Transverse colon (tissue), 4 donors: ENCODE data around the gene PI16. TPM values are rescaled to one million over a fixed set of nuclear protein-coding genes. Genes with fewer than 3 reads are reported as not detected.

ENCODE experiments used
- DNase-seq: peaks from one replicate; pipeline ENCODE4 v3.0.0-alpha.2; 2019
- H3K27ac ChIP-seq, 4 donors: fragments of 200-600 bp; sonication (generic); 2 replicates each; pipeline ENCODE4 v1.5.1; 2016 to 2018; ENCODE audit warnings: inconsistent platforms in 4 of 4
- H3K27me3 ChIP-seq: fragments of 200-600 bp; sonication (generic); 2 replicates; pipeline ENCODE4 v1.5.1; 2017; ENCODE audit warnings: inconsistent platforms
- H3K36me3 ChIP-seq, 4 donors: fragments of 200-600 bp; sonication (generic); 2 replicates each; pipeline ENCODE4 v1.5.1; 2017 to 2019; ENCODE audit warnings: inconsistent platforms in 4 of 4
- H3K4me1 ChIP-seq, 4 donors: fragments of 200-600 bp; sonication (generic); 2 replicates each; pipeline ENCODE4 v1.5.1; 2017 to 2020; ENCODE audit warnings: inconsistent platforms in 4 of 4
- H3K4me3 ChIP-seq, 4 donors: fragments of 200-600 bp; sonication (generic); 1 replicate in 1 of 4; 2 replicates in 3 of 4; pipeline versions ENCODE4 v1.5.1 to v1.6.1; 2017 to 2019; ENCODE audit warnings: inconsistent platforms in 4 of 4
- H3K9me3 ChIP-seq, 2 donors: fragments of 200-600 bp; sonication (generic); 2 replicates each; pipeline ENCODE4 v1.5.1; 2017 to 2019; ENCODE audit warnings: inconsistent platforms in 2 of 2
- CTCF ChIP-seq, 5 experiments: fragments of 200-600 bp in 3 of 5; fragments of 450-650 bp in 2 of 5; sonication (generic) in 3 of 5; IDR thresholded peaks; 1 replicate in 2 of 5; 2 replicates in 3 of 5; pipeline ENCODE4 v1.5.1; 2016 to 2017; ENCODE audit warnings: antibody characterized with exemption in 5 of 5, inconsistent platforms in 3 of 5, mild to moderate bottlenecking in 2 of 5, moderate library complexity in 1 of 5
- EP300 ChIP-seq: sonication (generic); formaldehyde crosslinking; IDR thresholded peaks from one replicate; pipeline ENCODE4 v1.6.1; 2017; ENCODE audit warnings: antibody characterized with exemption, low read depth
- POLR2A ChIP-seq: fragments of 450-650 bp; IDR thresholded peaks from one replicate; pipeline ENCODE4 v1.6.1; 2016; ENCODE audit warnings: antibody characterized with exemption, mild to moderate bottlenecking, moderate library complexity
- POLR2AphosphoS5 ChIP-seq, 3 donors: sonication (generic); formaldehyde crosslinking; IDR thresholded peaks; one replicate each; pipeline ENCODE4 v1.6.1; 2016; ENCODE audit warnings: antibody characterized with exemption in 3 of 3
- WGBS, 2 donors: methylation state at CpG; one replicate each; pipeline ENCODE4 v1.1.5; 2018; ENCODE audit warnings: low coverage in 1 of 2; 5-methylcytosine and 5-hydroxymethylcytosine counted together
- in situ Hi-C, 4 donors: fragments of 200-750 bp; cut with MboI; loops; one replicate each; pipeline versions ENCODE4 v1.15.0 to v1.15.1; 2017; ENCODE audit warnings: low sequenced_read_pairs in 3 of 4, low pct_ligation_motif_present in 1 of 4, low pct_unique_long_range_greater_than_20kb in 1 of 4
- intact Hi-C: fragments of 100-400 bp; cut with DNase I; formaldehyde crosslinking; loops from one replicate; pipeline ENCODE4 v1.15.1; 2023; ENCODE audit warnings: low total_unique reads
- total RNA-seq, 4 donors: library from RNA; depleted of rRNA; stranded (reverse); fragments of >200 nt; gene quantifications; one replicate each; pipeline ENCODE4 v1.1.0, GENCODE V29; 2016

The PI16 gene
- total RNA-seq, 4 donors from 2014 or later: 0.60 to 5.6 (median 4.0) TPM; not detected in 1

GRCh38 chr6:36920049-36920448 is 34.5 kb upstream of the PI16 start:
- H3K36me3 ChIP-seq: peaks cover 0 to 25% (median 7%) of the 10 kb centered on the region in 4 donors
- WGBS, 2 donors: 91 to 100% methylated on average over 2 to 4 of the region's 4 CpGs
- in situ Hi-C loops: no loop called here

GRCh38 chr6:36920546-36920945 is 34.0 kb upstream of the PI16 start:
- in situ Hi-C loops: no loop called here
- no peaks in the 10 kb centered on the region for H3K27me3 ChIP-seq
- intact Hi-C loops: no loop called here
- no peak for DNase-seq
- H3K9me3 ChIP-seq: no peaks in the 10 kb centered on the region
- no peak for TF ChIP-seq POLR2A
- TF ChIP-seq CTCF (IDR thresholded peaks at IDR 0.05): no peak
- no peak for TF ChIP-seq POLR2AphosphoS5 (IDR thresholded peaks at IDR 0.05)
- no peak for TF ChIP-seq EP300
- H3K27ac ChIP-seq: peak overlapping the region in 2 of 4 donors; percentile 1 to 49
- H3K4me1 ChIP-seq: peaks cover 0 to 23% (median 0%) of the 10 kb centered on the region in 4 donors
- H3K36me3 ChIP-seq: peaks cover 0 to 23% (median 6%) of the 10 kb centered on the region in 4 donors
- H3K4me3 ChIP-seq: no peak overlapping the region
- 71 to 79% methylated on average over 3 to 5 of the region's 5 CpGs for WGBS, 2 donors

More at GRCh38 chr6:36920049-36920448, 34.5 kb upstream of the PI16 start:
- H3K27me3 ChIP-seq: no peaks in the 10 kb centered on the region
- no peak overlapping the region for H3K4me3 ChIP-seq
- H3K27ac ChIP-seq: peak overlapping the region in 2 of 4 donors; percentile 1 to 49
- TF ChIP-seq CTCF (IDR thresholded peaks at IDR 0.05): no peak
- no peak for TF ChIP-seq EP300
- TF ChIP-seq POLR2A: no peak
- TF ChIP-seq POLR2AphosphoS5 (IDR thresholded peaks at IDR 0.05): no peak
- H3K4me1 ChIP-seq: peaks cover 0 to 23% (median 0%) of the 10 kb centered on the region in 4 donors
- H3K9me3 ChIP-seq: no peaks in the 10 kb centered on the region
- no peak for DNase-seq
- intact Hi-C loops: no loop called here

- no peaks in the 10 kb centered on the region for H3K9me3 ChIP-seq
- H3K4me1 ChIP-seq: peaks cover 6 to 37% (median 13%) of the 10 kb centered on the region in 4 donors
- intact Hi-C loops: no loop called here
- no peak for DNase-seq
- H3K27ac ChIP-seq: no peak overlapping the region
- 87 to 88% methylated on average over 2 to 4 of the region's 4 CpGs for WGBS, 2 donors
- in situ Hi-C loops: no loop called here
- H3K4me3 ChIP-seq: no peak overlapping the region
- no peak for TF ChIP-seq POLR2AphosphoS5 (IDR thresholded peaks at IDR 0.05)
- no peak for TF ChIP-seq EP300
- TF ChIP-seq POLR2A: no peak
- TF ChIP-seq CTCF (IDR thresholded peaks at IDR 0.05): no peak
- no peaks in the 10 kb centered on the region for H3K27me3 ChIP-seq
- peaks cover 0 to 5% (median 0%) of the 10 kb centered on the region in 4 donors for H3K36me3 ChIP-seq
Measured at GRCh38 chr6:36924131-36924530, 30.4 kb upstream of the PI16 start.

- Histone ChIP-seq H3K27ac (no peak overlapping the region), H3K27me3 (no peaks in the 10 kb centered on the region), H3K4me1 (peaks cover 6 to 38% (median 13%) of the 10 kb centered on the region in 4 donors), H3K4me3 (no peak overlapping the region), H3K36me3 (no peaks in the 10 kb centered on the region), H3K9me3 (no peaks in the 10 kb centered on the region)
- WGBS, 2 donors: 31 to 67% methylated on average over 2 to 5 of the region's 5 CpGs
- intact Hi-C loops: no loop called here
- TF ChIP-seq POLR2AphosphoS5 (IDR thresholded peaks at IDR 0.05) (no peak), CTCF (IDR thresholded peaks at IDR 0.05) (no peak), EP300 (no peak), POLR2A (no peak)
- no peak for DNase-seq
- in situ Hi-C loops: no loop called here
Measured at GRCh38 chr6:36924778-36925374, 29.7 kb upstream of the PI16 start.
